DOHH2 (cell line): ENCODE data around the gene SPATA12.

Source experiments
- EZH2phosphoT487 ChIP-seq: fragments of 200-600 bp; sonication (generic); IDR thresholded peaks from 2 replicates; pipeline ENCODE4 v1.6.1; 2017; ENCODE audit warnings: borderline replicate concordance, mild to moderate bottlenecking, antibody characterized with exemption, low read length, moderate library complexity, mixed read lengths
- TF ChIP-seq, protein P1 (sequence below): fragments of 200-600 bp; sonication (generic); IDR thresholded peaks from one replicate; pipeline ENCODE4 v1.5.1; 2014; ENCODE audit warnings: antibody characterized with exemption, mild to moderate bottlenecking, low read depth, low read length; ENCODE audit not compliant: poor library complexity, severe bottlenecking

DNA sequence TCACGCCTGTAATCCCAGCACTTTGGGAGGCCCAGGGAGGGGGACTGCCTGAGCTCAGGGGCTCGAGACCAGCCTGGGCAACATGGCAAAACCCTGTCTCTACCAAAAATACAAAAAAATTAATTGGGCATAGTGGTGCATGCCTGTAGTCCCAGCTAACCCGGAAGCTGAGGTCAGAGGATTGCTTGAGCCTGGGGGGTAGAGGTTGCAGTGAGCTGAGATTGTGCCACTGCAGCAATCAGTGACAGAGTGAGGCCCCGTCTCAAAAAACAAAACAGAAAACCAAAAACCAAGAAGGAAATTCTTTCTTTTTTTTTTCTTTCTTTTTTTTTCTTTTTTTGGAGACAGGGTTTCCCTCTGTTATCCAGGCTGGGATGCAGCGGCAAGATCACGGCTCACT lies 3.5 kb downstream of the SPATA12 start:
- TF ChIP-seq, protein P1, sequence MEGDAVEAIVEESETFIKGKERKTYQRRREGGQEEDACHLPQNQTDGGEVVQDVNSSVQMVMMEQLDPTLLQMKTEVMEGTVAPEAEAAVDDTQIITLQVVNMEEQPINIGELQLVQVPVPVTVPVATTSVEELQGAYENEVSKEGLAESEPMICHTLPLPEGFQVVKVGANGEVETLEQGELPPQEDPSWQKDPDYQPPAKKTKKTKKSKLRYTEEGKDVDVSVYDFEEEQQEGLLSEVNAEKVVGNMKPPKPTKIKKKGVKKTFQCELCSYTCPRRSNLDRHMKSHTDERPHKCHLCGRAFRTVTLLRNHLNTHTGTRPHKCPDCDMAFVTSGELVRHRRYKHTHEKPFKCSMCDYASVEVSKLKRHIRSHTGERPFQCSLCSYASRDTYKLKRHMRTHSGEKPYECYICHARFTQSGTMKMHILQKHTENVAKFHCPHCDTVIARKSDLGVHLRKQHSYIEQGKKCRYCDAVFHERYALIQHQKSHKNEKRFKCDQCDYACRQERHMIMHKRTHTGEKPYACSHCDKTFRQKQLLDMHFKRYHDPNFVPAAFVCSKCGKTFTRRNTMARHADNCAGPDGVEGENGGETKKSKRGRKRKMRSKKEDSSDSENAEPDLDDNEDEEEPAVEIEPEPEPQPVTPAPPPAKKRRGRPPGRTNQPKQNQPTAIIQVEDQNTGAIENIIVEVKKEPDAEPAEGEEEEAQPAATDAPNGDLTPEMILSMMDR: no peak
- no peak for TF ChIP-seq EZH2phosphoT487
